GM13976 (cell line): ENCODE measurements around the gene FAM168A.

Source experiments
- DNase-seq: peaks from one replicate; pipeline ENCODE4 v3.0.0; 2012; ENCODE audit warnings: low spot score
- CTCF ChIP-seq: IDR thresholded peaks from 2 replicates; pipeline ENCODE4 v1.5.1; 2012; ENCODE audit warnings: borderline replicate concordance, mild to moderate bottlenecking; ENCODE audit not compliant: insufficient read depth; ENCODE audit errors: extremely low read depth, missing control alignments, control extremely low read depth
- in situ Hi-C: fragments of 300-500 bp; cut with MboI; formaldehyde crosslinking; loops from one replicate; pipeline ENCODE4 v1.12.0; 2022; ENCODE audit warnings: low sequenced_read_pairs, mixed read lengths, inconsistent platforms; ENCODE audit not compliant: unreplicated experiment

Gene FAM168A

GRCh38 chr11:73401217-73401923 lies 196.5 kb downstream of the FAM168A start:
- no peak for DNase-seq
- TF ChIP-seq CTCF = no peak
- in situ Hi-C loops = no loop called here

DNA sequence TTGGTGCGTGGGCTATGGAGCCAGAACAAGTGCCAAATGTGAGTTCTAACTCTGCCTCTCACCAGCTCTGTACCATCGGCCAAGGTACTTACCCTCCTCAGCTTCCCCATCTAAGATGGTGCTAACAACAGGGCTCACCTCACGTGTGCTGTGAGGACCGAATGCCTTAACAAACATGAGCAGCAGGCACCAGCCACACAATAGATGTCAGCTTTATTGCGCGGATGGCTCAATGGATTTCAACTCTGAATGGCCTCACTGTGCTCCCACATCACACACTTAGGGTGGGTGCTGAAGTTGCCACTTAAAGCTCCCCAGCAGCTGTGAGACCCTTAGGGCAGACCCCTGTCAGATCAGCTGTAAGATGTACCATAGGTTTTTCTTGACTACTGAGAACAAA lies 197.6 kb downstream of the FAM168A start:
- no peak for DNase-seq
- in situ Hi-C loops = no loop called here
- TF ChIP-seq CTCF = no peak

- in situ Hi-C loops = no loop called here
- no peak for TF ChIP-seq CTCF
- no peak for DNase-seq
Measured at GRCh38 chr11:73399636-73400035, 198.3 kb downstream of the FAM168A start.

DNA sequence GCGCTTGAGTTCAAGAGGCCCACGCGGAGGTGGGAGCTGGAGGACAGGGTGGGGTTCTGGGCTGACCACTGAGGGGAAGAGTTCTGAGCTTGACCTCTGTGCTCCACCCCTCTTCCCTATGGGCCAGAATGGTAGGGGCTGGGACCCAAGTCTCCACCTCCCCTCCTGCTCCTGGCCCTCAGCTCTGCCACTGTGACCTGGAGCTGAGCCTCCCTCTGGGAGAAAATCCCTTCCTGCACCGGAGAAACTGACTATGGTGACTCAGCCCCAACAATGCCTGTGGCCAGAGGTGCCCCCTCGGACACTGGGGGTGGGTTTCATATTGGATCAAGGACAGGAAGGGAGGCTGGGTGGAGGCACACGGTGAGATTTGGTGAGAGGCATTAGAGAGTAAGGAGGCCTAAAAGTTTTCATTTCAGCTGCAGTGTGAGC lies 198.7 kb downstream of the FAM168A start:
- in situ Hi-C loops = no loop called here
- no peak for DNase-seq
- TF ChIP-seq CTCF = no peak

DNA sequence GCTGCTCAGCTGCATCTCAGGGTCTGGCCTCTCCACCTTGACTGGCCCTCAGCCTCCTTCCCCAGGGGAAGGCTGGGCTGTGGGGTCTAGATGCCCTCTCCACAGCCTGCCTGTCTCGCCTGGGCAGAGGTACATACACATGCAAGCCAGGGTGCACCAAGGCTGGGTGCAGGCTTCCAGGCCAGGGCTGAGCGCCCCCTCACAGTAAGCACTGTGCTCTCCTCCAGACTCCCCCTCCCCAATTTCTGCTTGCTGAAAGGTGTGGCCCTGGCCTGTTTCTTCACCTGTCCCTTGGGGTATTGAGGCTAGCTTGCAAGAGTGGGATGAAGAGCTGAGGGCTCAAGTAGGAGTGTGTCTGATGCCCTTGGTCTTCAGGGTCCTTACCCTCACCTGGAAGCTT lies 199.2 kb downstream of the FAM168A start:
- in situ Hi-C loops = no loop called here
- TF ChIP-seq CTCF = no peak
- no peak for DNase-seq

GRCh38 chr11:73398132-73398526 lies 199.8 kb downstream of the FAM168A start:
- no peak for TF ChIP-seq CTCF
- no peak for DNase-seq
- in situ Hi-C loops = no loop called here
